Gastrocnemius medialis (tissue), 4 donors: ENCODE data around the gene VPS52.

Source experiments
- CTCF ChIP-seq, 5 experiments: fragments of 450-650 bp in 3 of 5; fragments of 200-600 bp in 2 of 5; sonication (generic) in 2 of 5; IDR thresholded peaks in 4 of 5; conservative IDR thresholded peaks in 1 of 5; 1 replicate in 4 of 5; 2 replicates in 1 of 5; pipeline ENCODE4 v1.5.1; 2016 to 2019; ENCODE audit warnings: antibody characterized with exemption in 5 of 5, mild to moderate bottlenecking in 3 of 5, moderate library complexity in 3 of 5
- POLR2A ChIP-seq, 2 donors: fragments of 450-650 bp; IDR thresholded peaks; one replicate each; pipeline ENCODE4 v1.6.1; 2017; ENCODE audit warnings: antibody characterized with exemption in 2 of 2, mild to moderate bottlenecking in 2 of 2, moderate library complexity in 2 of 2

GRCh38 chr6:33211666-33212422 is 59.8 kb downstream of the VPS52 start:
- TF ChIP-seq POLR2A (IDR thresholded peaks at IDR 0.05) = no peak
- no peak for TF ChIP-seq CTCF (IDR thresholded peaks at IDR 0.05 in 4 of 5, conservative IDR thresholded peaks at IDR 0.05 in 1 of 5)
